ENCODE results near the gene PUM1. TPM values are rescaled to one million over a fixed set of nuclear protein-coding genes. Genes with fewer than 3 reads are reported as not detected.
"Not testable (repeated sequence)": the region's sequence is repeated elsewhere in the genome, so short reads cannot be mapped to it uniquely, and the experiment has no call there.

PUM1 gene
- total RNA-seq, 6 experiments from 2014 or later, result 83.6 to 95.4 (median 90.8) TPM

DNA sequence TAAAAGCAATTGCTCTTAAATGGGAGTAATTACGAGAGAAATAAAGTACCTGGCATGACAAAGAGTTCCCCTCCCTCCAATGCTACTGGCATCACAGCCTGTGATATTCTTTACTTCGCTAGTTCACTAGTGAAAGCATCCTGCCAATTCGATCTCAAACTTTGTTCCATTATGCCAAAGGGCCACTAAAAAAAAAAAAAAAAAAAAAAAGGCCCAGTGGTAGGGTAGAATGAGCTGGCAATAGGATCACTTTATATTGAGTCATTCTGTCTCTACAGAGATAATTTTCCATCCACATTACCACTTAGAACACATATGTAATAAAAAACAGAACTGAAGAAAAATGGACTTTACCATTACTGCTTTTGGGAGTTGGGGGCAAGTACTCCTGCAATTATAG is 11.2 kb downstream of the PUM1 start:
- peaks cover 37% of the 10 kb centered on the region for H3K36me3 Mint-ChIP-seq (ENCODE audit: low read depth)
- H3K27me3 Mint-ChIP-seq (ENCODE audit: insufficient read depth), result no peaks in the 10 kb centered on the region; the same call in none of the 2 replicates
- no peak overlapping the region for H3K4me3 Mint-ChIP-seq
- no peaks in the 10 kb centered on the region for H3K9me3 Mint-ChIP-seq
- H3K27ac Mint-ChIP-seq, result peak overlapping the region; percentile 30
- peak; percentile 23 for DNase-seq
- TF ChIP-seq, protein P1, sequence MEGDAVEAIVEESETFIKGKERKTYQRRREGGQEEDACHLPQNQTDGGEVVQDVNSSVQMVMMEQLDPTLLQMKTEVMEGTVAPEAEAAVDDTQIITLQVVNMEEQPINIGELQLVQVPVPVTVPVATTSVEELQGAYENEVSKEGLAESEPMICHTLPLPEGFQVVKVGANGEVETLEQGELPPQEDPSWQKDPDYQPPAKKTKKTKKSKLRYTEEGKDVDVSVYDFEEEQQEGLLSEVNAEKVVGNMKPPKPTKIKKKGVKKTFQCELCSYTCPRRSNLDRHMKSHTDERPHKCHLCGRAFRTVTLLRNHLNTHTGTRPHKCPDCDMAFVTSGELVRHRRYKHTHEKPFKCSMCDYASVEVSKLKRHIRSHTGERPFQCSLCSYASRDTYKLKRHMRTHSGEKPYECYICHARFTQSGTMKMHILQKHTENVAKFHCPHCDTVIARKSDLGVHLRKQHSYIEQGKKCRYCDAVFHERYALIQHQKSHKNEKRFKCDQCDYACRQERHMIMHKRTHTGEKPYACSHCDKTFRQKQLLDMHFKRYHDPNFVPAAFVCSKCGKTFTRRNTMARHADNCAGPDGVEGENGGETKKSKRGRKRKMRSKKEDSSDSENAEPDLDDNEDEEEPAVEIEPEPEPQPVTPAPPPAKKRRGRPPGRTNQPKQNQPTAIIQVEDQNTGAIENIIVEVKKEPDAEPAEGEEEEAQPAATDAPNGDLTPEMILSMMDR (IDR thresholded peaks at IDR 0.05), result no peak
- H3K4me1 Mint-ChIP-seq (ENCODE audit: low read depth), result peaks cover 33% of the 10 kb centered on the region

DNA sequence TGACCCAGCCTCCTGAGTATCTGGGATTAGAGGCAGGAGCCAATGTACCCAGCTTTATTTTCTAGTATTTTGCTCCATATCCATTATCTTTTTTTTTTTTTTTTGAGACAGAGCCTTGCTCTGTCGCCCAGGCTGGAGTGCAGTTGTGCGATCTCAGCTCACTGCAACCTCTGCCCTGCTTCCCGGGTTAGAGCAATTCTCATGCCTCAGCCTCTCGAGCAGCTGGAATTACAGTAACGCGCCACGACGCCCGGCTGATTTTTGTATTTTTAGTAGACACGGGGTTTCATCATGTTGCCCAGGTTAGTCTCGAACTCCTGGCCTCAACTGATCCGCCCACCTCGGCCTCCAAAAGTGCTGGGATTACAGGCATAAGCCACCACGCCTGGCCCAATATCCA is 12.9 kb downstream of the PUM1 start:
- H3K9me3 Mint-ChIP-seq; H3K27ac Mint-ChIP-seq; DNase-seq; H3K27me3 Mint-ChIP-seq (ENCODE audit: insufficient read depth); H3K4me3 Mint-ChIP-seq: not testable (repeated sequence)
- Mint-ChIP-seq H3K4me1 (ENCODE audit: low read depth) (peaks cover 22% of the 10 kb centered on the region), H3K36me3 (ENCODE audit: low read depth) (peaks cover 30% of the 10 kb centered on the region)

DNA sequence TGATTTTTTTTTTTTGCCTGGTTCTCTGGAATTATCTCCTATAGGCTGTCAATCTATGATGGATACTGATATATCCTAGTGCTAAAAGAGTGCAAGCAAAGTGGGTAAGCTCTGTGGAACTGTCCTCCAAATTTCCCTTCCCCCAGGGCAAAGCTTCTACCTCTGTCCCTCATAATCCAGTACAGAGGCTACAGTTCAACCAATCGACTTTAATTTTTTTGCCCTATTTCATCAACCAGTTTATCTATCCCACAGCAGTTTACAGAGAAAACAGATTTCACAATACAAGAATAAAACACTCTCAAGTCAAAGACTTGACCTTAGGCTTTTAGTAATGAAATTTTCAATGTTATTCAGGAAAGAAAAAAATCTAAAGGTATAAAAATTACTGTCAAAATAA is 13.9 kb downstream of the PUM1 start:
- H3K4me3 Mint-ChIP-seq, result no peak overlapping the region
- DNase-seq, result no peak
- TF ChIP-seq, protein P1 (IDR thresholded peaks at IDR 0.05), result no peak
- no peaks in the 10 kb centered on the region; the same call in none of the 2 replicates for H3K27me3 Mint-ChIP-seq (ENCODE audit: insufficient read depth)
- H3K27ac Mint-ChIP-seq, result no peak overlapping the region
- H3K9me3 Mint-ChIP-seq, result no peaks in the 10 kb centered on the region
- peaks cover 29% of the 10 kb centered on the region for H3K4me1 Mint-ChIP-seq (ENCODE audit: low read depth)
- H3K36me3 Mint-ChIP-seq (ENCODE audit: low read depth), result peaks cover 29% of the 10 kb centered on the region

DNA sequence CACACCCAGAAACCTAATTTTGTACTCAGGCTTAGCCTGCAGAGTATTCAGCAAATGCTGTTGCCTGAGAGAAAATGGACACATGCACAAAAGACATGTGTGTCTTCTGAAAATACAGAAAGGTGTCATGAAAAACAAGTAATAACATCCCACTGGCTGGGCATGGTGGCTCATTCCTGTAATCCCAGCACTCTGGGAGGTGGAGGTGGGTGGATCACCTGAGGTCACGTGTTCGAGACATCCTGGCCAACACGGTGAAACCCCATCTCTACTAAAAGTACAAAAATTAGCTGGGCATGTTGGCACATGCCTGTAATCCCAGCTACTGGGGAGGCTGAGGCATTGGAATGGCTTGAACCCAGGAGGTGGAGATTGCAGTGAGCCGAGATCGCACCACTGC is 18.0 kb downstream of the PUM1 start:
- not testable (repeated sequence) for H3K9me3 Mint-ChIP-seq; H3K27me3 Mint-ChIP-seq (ENCODE audit: insufficient read depth); H3K27ac Mint-ChIP-seq; DNase-seq; H3K4me3 Mint-ChIP-seq
- Mint-ChIP-seq H3K4me1 (ENCODE audit: low read depth) (peaks cover 13% of the 10 kb centered on the region), H3K36me3 (ENCODE audit: low read depth) (peaks cover 24% of the 10 kb centered on the region)

DNA sequence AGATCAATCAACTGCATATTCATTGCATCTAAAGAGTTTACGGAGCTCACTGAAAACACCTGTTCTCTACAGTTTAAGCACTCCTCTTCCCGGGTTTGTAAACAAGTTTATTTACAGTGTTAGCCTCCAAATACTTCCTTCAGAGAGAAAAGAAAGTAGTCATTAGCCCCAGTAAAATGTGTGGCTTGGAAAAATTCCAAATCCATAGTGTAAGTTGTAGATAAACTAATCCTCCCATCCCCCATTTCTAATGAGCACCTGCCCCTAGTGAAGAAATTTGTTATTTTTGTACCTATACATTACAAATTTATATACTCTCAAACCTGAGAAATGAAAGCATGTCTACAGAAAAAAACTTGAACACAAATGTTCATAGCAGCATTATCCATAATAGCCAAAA is 21.9 kb downstream of the PUM1 start:
- no peak overlapping the region for H3K27ac Mint-ChIP-seq
- peaks cover 26% of the 10 kb centered on the region for H3K36me3 Mint-ChIP-seq (ENCODE audit: low read depth)
- H3K4me3 Mint-ChIP-seq, result no peak overlapping the region
- DNase-seq, result no peak
- TF ChIP-seq, protein P1 (IDR thresholded peaks at IDR 0.05), result no peak
- H3K4me1 Mint-ChIP-seq (ENCODE audit: low read depth), result peaks cover 37% of the 10 kb centered on the region
- no peaks in the 10 kb centered on the region; the same call in 1 of the 2 replicates for H3K27me3 Mint-ChIP-seq (ENCODE audit: insufficient read depth)
- no peaks in the 10 kb centered on the region for H3K9me3 Mint-ChIP-seq

DNA sequence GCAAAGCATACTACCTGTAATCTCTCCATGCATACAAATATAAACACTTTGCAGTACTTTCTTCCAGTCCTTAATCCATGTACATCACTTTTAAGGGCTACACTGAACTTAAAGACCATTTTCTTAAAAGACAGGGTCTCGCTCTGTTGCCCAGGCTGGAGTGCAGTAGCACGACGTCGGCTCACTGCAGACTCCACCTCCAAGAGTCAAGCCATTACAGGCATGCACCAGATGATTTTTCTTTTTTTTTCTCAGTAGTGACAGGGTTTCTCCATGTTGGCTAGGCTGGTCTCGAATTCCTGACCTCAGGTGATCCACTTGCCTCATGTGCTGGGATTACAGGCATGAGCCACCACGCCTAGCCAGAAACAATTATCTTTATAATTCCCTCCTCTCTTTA is 22.9 kb downstream of the PUM1 start:
- no peak overlapping the region for H3K27ac Mint-ChIP-seq
- H3K4me3 Mint-ChIP-seq, result no peak overlapping the region
- DNase-seq, result no peak
- peaks cover 26% of the 10 kb centered on the region for H3K36me3 Mint-ChIP-seq (ENCODE audit: low read depth)
- peaks cover 46% of the 10 kb centered on the region for H3K4me1 Mint-ChIP-seq (ENCODE audit: low read depth)
- H3K27me3 Mint-ChIP-seq (ENCODE audit: insufficient read depth), result no peaks in the 10 kb centered on the region
- no peaks in the 10 kb centered on the region for H3K9me3 Mint-ChIP-seq
- TF ChIP-seq, protein P1 (IDR thresholded peaks at IDR 0.05), result no peak

DNA sequence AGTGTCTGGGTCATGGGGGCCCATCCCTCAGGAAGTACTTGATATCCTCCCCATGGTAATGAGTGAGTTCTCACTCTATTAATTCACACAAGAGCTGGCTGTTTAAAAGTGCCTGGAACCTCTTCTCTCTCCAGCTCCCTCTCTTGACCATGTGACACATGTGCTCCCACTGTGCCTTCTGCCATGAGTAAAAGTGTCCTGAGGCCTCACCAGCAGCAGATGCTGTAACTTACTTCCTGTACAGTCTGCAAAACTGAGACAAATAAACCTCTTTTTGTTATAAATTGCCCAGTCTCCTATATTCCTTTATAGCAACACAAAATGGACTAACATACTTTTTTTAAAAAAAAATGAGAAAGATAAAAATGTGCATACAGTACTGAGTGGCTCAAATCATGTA is 24.0 kb downstream of the PUM1 start:
- Mint-ChIP-seq H3K4me1 (ENCODE audit: low read depth) (peaks cover 50% of the 10 kb centered on the region), H3K4me3 (no peak overlapping the region), H3K9me3 (no peaks in the 10 kb centered on the region), H3K27ac (no peak overlapping the region), H3K36me3 (ENCODE audit: low read depth) (peaks cover 31% of the 10 kb centered on the region), H3K27me3 (ENCODE audit: insufficient read depth) (no peaks in the 10 kb centered on the region)
- no peak for DNase-seq
- TF ChIP-seq, protein P1 (IDR thresholded peaks at IDR 0.05), result no peak

All from HFFc6 (cell line).